GM18873 (cell line): ENCODE measurements around the gene SETDB2.

Experiments used
- ATAC-seq: cut with Tn5 transposase; IDR thresholded peaks from one replicate; pipeline ENCODE4 v1.9.1; 2021; ENCODE audit warnings: mild to moderate bottlenecking, moderate library complexity, moderate number of reproducible peaks; ENCODE audit not compliant: unreplicated experiment, low FRiP score

The SETDB2 gene

DNA sequence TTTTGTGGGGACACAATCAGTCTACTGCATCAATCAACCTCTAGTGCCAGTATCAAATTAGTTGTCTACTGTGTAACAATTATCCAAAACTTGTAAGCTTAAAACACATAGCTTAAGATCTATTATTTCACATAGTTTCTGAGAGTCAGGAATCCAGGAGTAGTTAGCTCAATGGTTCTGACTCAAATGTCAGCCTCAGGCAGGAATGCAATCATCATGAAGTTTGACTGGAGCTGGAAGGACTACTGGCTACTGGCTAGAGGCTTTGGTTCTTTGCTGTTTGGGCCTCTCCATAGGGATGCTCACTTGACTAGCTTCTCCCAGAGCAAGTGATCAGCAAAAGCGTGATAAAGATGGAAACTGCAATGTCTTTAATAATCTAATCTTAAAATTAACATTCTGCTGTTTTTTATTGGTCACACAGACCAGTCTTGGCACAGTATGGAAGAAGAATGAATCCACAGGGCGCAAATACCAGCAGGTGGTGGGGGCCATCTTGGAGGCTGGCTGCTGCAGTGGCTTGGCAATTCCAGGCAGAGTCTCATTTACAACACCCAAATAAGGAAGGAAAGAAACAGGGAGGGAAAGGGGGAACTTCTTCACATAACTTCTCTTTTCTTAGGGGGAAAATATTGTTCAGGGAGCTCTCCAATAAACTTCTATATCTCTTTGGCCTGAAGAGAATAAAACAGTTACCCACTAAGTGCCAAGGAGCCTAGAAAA is 15.9 kb upstream of the SETDB2 start:
- no peak for ATAC-seq

DNA sequence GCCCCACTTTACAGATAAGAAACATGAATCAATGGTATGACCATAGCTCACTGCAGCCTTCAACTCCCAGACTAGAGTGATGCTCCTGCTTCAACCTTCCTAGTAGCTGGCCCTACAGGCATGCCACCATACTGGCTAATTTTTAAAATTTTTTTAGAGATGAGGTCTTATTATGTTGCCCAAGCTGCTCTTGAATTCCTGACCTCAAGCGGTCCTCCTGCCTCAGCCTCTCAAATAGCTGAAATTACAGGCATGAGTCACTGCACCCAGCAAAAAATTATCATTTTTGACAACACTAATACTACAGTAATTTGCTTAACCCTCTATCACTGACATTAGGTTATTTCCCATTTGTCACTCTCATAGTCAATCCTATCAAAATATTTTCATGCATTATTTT is 15.0 kb upstream of the SETDB2 start:
- ATAC-seq, result no peak

DNA sequence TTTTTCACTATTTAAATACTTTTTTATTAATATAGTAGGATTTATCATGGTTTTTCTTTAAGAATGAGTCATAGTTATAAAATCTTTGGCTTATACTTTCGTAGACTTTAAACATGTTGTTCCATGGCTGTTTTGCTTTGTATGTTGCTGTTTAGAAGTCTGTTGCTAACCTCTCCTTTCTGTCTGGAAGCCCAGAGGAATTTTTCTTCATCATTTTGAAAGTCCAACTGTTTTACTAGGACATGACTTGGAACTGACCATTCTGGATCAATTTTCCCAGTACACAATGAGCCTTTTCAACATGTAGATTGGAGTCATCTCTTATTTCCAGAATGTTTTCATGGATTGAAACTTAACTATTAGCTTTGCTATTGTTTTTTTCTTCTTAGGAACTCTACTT is 8.1 kb upstream of the SETDB2 start:
- no peak for ATAC-seq

DNA sequence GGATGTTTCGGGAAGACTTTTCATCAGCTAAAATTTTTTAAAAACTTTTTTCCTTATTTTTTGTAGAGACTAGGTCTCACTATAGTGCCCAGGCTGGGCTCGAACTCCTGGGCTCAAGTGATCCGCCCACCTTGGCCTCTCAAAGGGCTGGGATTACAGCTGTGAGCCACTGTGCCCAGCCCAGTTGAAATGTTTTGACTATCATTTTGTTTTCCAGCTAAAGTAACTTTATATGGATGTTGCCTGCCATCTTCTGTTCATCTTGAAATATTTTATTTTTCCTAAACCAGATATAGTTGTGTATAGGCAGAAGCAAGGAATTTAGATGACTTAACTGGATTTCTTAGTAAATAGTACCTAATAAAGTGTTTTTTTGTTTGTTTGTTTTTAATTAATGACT is 7.2 kb upstream of the SETDB2 start:
- ATAC-seq, result no peak

DNA sequence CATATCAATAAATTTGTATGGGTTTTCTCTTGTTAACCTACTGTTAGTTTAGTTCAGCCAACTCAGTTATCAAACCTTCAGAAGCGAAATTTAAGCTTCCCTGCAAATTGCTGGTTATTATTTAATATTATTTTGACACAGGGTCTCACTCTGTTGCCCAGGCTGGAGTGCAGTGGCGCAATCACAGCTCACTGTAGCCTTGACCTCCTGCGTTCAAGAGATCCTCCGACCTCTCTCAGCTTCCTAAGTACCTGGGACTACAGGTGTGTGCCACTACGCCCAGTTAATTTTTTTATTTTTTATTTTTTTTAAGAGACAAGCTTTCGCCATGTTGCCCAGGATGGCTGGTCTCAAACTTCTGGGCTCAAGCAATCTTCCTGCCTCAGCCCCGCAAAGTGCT is 6.4 kb upstream of the SETDB2 start:
- ATAC-seq, result no peak

DNA sequence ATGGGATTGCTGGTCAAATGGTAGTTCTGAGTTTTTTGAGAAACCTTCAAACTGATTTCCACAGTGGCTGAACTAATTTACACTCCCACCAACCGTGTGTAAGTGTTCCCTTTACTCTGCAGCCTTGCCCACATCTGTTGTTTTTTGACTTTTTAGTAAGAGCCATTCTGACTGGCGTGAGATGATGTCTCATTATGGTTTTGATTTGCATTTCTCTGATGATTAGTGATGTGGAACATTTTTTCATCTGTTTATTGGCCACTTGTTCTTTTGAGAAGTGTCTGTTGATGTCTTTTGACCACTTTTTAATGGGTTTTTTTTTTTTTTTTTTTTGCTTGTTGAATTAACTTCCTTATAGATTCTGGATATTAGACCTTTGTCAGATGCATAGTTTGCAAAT is 4.5 kb upstream of the SETDB2 start:
- ATAC-seq, result no peak

DNA sequence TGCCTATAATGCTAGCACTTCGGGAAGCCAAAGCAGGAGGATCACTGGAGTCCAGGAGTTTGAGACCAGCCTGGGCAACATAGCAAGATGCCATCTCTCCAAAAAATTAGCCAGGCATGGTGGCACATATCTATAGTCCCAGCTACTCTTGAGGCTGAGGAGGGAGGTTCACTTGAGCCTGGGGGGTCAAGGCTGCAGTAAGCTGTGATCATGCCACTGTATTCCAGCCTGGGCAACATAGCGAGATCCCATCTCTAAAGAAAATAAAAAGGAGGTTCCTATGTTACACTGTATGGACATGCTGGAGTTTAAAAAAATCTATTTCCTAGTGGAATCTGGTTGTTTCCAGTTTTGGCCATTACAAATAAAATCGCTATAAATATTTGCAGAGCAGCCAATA is 2.8 kb upstream of the SETDB2 start:
- no peak for ATAC-seq

DNA sequence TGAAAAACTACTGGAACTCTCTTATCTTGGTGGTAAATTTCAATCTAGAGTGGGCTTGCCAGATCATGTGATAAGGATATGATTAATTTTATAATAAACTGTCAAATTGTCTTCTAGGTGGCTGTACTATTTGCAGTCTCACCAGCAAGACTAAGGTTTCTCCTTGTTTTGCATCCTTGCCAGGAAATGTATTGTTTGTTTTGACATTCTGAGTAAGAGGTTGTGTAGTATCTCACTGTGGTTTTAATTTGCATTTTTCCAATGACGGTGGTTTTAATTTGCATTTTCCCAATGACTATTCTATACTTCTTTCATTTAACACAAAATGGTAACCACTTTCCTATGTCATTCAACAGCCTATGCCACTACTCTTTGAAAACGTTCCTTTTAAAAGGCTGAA is 2.2 kb upstream of the SETDB2 start:
- no peak for ATAC-seq

DNA sequence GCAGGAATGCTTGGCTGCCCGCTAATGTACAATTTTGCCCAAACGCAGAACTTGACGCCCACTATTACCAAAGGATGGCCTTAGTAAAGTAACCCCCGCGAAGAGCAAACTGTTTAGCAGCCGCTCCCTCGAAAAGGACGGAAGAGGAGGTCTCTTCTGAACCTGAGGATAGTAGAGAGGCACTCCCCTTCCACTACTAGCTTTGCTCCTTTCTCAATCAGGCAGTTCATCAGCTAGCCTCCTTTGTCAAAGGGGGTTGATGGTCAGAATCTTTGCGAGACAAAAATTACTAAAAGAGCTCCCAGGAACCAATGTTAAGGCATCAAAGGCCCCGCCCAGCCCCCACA is 744 bp upstream of the SETDB2 start:
- no peak for ATAC-seq

DNA sequence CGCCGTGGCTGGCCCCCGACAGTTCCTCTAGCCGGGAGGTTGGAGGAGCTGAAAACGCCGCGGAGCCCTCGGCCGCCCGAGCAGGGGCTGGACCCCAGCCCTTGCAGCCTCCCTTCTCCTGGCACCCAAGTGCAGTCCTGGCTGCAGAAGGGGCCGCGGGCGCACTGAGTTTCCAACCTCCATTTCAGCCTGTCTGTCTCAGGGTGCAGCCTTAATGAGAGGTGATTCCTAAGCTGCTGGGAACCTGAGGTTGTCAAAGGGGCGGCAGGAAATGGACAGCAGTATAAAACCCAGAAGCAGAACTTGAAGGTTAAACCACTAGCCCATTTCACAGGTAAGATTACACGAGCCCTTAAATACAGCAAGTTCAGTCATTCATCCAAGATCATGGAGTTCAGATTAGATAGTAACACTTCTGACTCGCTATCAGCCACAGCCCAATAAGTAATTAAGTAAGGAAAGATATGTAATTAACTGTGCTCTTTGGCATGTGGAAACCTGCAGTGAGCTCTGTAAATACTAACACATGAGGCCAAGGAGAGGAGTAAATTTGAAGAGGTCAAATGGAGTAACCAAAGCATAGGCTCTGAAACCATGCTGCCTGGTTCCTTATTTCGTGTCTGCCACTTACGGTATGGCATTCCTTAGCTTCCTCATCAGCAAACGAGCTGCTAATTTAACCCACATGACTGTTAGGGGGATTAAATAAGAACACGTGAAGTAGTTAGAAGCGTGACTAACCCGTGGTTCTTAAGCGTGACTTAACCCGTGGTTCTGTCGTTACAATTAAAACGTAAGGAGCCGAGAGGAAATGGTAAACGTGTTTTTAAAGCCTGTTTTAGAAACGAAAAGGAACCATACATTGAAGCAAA is 686 bp downstream of the SETDB2 start:
- ATAC-seq, result no peak

DNA sequence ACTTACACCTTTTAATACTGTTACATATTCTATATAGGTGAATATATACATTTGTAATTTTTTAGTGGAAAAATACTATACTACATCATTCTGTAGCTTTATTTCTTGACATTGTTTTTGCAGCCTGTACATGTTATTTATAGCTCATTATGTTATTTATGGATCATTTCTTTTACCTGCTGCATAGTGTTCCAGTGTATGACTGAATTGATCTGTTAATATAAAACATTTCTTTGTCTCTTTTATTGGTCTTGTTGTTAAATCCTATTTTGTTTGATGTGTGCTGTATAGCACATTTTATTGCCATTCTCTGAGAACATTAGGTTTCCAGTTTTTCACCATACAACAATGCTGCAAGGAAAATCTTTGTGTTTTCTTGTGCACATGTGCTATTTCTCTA is 2.4 kb downstream of the SETDB2 start:
- ATAC-seq, result no peak

DNA sequence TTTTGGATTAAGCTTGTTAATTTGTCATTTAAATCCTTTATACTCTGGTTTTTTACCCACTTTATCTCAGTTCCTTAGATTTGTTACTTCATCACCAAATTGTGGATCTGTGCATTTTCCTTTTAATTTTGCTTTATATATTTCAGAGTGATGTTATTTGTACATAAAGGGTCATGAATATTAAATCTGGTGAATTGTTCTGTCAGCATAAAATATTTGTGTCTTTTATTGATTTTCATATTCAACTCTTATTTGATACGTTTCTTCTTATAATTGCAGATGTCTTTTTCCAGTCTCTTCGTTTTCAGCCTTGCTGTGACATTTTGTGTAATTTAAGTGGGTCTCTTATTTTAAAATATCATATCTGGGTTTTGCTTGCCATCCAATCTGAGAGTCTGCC is 4.7 kb downstream of the SETDB2 start:
- no peak for ATAC-seq

DNA sequence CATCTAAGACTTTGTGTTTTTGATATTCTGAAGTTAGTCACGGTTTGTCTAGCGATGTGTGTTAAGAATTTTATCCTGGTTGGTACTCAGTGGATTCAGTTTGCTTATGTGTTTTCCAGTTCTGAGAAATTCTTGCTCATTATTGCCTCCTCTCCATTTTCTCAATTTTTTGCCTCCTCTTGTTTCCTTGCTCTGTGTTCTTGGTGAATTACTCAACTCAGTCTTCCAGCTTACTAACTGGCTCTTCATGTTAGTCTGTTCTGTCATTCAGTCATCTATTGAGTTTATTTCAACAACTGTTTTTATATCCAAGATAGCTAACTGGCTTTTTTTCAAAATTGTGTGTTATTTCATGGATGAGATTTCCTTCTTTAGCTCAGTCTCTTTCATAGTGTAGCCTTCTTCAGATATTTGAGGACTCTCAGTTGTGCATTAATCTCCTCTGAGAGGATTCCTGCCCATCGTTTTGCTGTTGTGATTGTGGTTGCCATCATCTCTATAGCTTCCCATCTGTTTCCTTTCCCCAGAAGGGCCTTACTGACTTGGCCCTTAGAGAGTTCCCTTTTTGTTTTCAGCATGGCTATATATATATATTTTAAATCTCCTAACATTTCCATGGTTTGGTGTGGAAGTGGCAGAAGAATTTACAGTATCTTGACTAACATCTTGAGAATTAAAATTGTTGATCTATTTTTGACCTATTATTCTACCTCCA is 6.2 kb downstream of the SETDB2 start:
- no peak for ATAC-seq

DNA sequence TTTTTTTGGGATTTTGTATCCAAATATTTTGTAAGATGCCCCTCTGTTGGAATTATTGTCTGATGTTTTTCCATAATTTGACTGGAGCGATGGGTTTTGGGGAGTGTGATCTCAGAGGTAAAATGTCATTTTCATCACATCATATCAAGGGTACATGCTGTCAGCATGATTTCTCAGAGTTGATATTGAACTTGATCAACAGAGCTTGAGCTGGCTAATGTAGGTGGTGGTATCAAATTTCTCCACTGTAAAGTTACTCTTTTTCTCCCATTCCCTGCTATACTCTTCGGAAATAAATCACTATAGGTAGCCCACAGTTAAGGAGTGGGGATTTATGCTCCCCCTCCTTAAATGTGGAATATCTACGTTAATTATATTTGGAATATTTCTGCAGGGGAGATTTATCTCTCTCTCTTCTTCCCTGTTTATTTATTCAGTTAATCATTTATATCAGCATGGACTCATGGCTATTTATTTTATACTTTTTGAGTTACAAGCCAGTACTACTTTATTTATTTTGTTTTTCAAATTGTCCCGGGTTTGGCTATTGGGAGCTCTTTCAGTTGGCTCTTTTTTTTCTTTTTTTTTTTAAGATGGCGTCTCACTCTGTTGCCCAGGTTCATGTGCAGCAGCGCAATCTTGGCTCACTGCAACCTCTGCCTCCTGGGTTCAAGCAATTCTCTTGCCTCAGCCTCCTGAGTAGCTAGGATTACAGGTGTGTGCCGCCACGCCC is 8.8 kb downstream of the SETDB2 start:
- no peak for ATAC-seq

DNA sequence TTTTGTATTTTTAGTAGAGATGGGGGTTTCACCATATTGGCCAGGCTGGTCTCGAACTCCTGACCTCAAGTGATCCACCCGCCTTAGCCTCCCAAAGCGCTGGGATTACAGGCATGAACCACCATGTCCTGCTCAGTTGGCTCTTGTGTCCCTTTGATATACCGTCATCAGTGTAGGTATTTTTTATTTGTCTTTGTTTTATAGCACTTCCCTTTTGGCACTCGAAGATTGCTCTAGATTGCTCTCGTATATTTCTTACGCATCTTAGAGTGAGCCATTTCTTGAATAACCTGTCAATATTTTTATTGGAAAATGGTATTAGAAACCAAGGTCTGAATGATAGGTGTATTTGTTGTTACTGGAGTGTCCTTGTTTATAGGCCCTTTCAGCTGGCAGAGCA is 9.4 kb downstream of the SETDB2 start:
- ATAC-seq, result no peak

DNA sequence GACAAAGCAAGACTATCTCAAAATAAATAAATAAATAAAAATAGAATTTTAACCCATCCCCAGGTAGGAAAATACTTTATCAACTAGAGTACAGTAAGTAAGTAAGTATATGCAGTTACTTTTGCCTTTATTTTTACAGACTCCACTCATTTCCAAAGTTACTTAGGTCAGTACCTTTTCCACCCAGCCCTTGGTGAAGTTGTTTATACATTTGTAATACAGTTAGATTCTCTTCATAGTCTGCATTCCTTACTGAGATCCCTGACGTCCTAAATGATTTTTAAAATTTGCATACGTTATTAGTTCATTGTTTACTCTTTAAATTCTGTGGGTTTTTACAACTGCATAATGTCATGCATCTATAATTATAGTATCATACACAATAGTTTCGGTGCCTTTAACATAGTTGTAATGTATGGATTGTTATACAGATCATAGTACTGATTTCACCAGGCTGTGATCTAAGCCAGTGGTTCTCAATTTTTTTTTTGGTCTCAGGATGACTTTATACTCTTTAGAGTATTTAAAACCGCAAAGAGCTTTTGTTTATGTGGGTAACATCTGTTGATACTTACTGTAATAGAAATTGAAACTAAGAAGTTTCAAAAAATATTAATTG is 10.4 kb downstream of the SETDB2 start:
- ATAC-seq, result peak; percentile 81

DNA sequence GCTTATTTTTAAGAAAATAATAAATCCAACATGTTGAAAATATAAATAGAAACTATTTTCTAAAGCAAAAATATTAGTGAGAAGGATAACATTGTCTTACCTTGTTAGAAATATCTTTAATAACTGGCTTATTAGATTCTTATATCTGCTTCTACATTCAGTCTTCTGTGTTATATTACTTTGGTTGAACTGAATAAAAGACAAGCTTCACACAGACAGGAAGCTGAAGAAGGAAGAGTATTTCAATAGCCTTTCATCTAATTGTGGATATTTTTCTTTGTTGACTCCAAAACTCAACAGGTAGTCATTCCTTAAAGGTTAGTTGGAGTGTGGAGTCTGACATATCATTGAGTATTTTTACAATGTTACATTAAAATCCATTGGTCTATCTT is 10.9 kb downstream of the SETDB2 start:
- peak; percentile 22 for ATAC-seq

DNA sequence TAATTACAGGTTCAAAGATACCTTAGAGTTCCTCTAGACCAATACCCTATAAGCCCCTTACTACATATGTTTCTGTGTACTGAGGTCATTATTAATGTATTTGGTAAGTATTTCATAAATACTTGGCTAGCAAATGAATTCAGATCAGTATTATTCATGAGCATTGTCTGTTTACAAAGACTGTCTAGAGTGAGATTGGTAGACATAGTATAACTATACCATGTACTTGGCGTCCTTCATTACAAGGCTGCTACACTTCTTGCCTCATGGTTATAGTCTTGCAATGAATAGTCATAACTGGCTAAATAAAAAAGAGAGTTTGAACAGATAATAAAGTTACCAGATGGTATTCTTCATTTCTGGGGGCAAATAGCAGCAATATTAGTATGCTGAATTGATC is 12.1 kb downstream of the SETDB2 start:
- ATAC-seq, result no peak

DNA sequence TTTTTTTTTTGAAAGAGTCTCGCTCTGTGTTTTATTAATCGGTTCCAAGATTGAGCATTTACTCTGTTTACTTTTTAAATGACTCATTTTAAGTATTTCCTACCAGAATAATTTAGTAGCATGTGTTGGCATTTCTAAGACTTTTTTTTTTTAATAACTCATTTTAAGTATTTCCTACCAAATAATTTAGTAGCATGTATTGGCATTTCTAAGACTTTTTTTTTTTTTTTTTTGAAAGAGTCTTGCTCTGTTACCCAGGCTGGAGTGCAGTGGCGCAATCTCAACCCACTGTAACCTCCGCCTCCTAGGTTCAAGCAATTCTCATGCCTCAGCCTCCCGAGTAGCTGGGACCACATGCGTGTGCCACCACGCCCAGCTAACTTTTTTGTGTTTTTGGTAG is 13.1 kb downstream of the SETDB2 start:
- no peak for ATAC-seq

DNA sequence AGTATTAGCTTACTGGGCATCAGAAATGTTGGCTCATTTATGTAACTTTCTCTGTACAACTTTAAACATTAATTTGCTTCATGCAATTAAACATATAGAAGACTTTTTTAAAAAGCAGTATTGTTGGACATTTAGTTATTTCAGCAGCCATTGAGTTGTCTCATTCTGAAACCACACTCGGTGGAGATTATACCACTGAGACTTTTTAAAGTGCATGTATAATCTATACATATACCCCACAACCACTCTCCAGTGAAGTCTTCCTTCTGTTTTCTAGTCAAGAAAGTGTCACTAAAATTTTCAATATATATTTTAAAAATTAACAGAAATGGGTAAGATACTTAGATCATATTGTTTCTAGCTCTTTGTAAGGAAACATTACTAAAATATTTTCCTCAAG is 15.5 kb downstream of the SETDB2 start:
- no peak for ATAC-seq
